ACC112 (cell line): ENCODE data around the gene PLEKHA6.

Experiments
- H2AFZ ChIP-seq: fragments of 200-600 bp; sonication (generic); one replicate; pipeline ENCODE4 v1.6.0; 2017; ENCODE audit warnings: antibody characterized with exemption, low read length; ENCODE audit not compliant: unreplicated experiment
- H3K27ac ChIP-seq: fragments of 200-600 bp; sonication (generic); 2 replicates; pipeline ENCODE4 v1.5.1; 2014; ENCODE audit warnings: low read depth, mild to moderate bottlenecking, antibody characterized with exemption, low read length, moderate library complexity
- H3K27me3 ChIP-seq: fragments of 200-600 bp; sonication (generic); 2 replicates; pipeline ENCODE4 v1.6.1; 2014; ENCODE audit warnings: mild to moderate bottlenecking, antibody characterized with exemption, low read length, moderate library complexity, mixed read lengths; ENCODE audit not compliant: insufficient read depth
- H3K36me3 ChIP-seq: fragments of 200-600 bp; sonication (generic); 2 replicates; pipeline ENCODE4 v1.6.1; 2016; ENCODE audit warnings: mild to moderate bottlenecking, antibody characterized with exemption, low read length, moderate library complexity, mixed read lengths; ENCODE audit not compliant: insufficient read depth
- H3K4me1 ChIP-seq: fragments of 200-600 bp; sonication (generic); one replicate; pipeline ENCODE4 v1.6.1; 2016; ENCODE audit warnings: low read length, mixed read lengths; ENCODE audit not compliant: insufficient read depth, unreplicated experiment, control insufficient read depth
- H3K4me3 ChIP-seq: fragments of 200-600 bp; sonication (generic); 2 replicates; pipeline ENCODE4 v1.5.1; 2014; ENCODE audit warnings: mild to moderate bottlenecking, low read depth, low read length
- H3K79me2 ChIP-seq: fragments of 200-600 bp; sonication (generic); one replicate; pipeline ENCODE4 v1.6.0; 2016; ENCODE audit warnings: low read length; ENCODE audit not compliant: control insufficient read depth, unreplicated experiment, insufficient read depth

The PLEKHA6 gene

GRCh38 chr1:204171751-204172178 lies 188.0 kb downstream of the PLEKHA6 start:
- Histone ChIP-seq H3K36me3 (no peaks in the 10 kb centered on the region), H3K79me2 (no peaks in the 10 kb centered on the region), H2AFZ (no peak overlapping the region), H3K27ac (no peak overlapping the region), H3K4me3 (no peak overlapping the region), H3K27me3 (peaks cover 13% of the 10 kb centered on the region), H3K4me1 (peaks cover 10% of the 10 kb centered on the region)

- Histone ChIP-seq H3K4me1 (peaks cover 10% of the 10 kb centered on the region), H3K27me3 (peaks cover 1% of the 10 kb centered on the region; the same call in 1 of the 2 replicates), H3K4me3 (no peak overlapping the region), H2AFZ (no peak overlapping the region), H3K36me3 (no peaks in the 10 kb centered on the region), H3K27ac (no peak overlapping the region), H3K79me2 (no peaks in the 10 kb centered on the region)
Measured at GRCh38 chr1:204170494-204171155, 189.1 kb downstream of the PLEKHA6 start.

GRCh38 chr1:204169858-204170257 lies 189.9 kb downstream of the PLEKHA6 start:
- Histone ChIP-seq H3K27ac (no peak overlapping the region), H3K4me1 (peaks cover 10% of the 10 kb centered on the region), H3K36me3 (no peaks in the 10 kb centered on the region), H3K4me3 (no peak overlapping the region), H3K27me3 (no peaks in the 10 kb centered on the region), H3K79me2 (no peaks in the 10 kb centered on the region), H2AFZ (no peak overlapping the region)
